ENCODE results near the gene FRAS1. TPM values are rescaled to one million over a fixed set of nuclear protein-coding genes. Genes with fewer than 3 reads are reported as not detected.

Gene FRAS1
- total RNA-seq, 2 experiments from 2014 or later, result 0.04 to 0.24 TPM

GRCh38 chr4:78337244-78338020 is 280.3 kb downstream of the FRAS1 start:
- Mint-ChIP-seq H3K4me1 (no peaks in the 10 kb centered on the region), H3K9me3 (no peaks in the 10 kb centered on the region), H3K36me3 (no peaks in the 10 kb centered on the region)

GRCh38 chr4:78342125-78342524 is 285.0 kb downstream of the FRAS1 start:
- no peak overlapping the region for H3K4me3 Mint-ChIP-seq
- no peaks in the 10 kb centered on the region for H3K4me1 Mint-ChIP-seq
- H3K27ac Mint-ChIP-seq, result no peak overlapping the region
- H3K27me3 Mint-ChIP-seq, result peaks cover 20% of the 10 kb centered on the region
- H3K9me3 Mint-ChIP-seq, result no peaks in the 10 kb centered on the region
- DNase-seq, result no peak
- H3K36me3 Mint-ChIP-seq, result no peaks in the 10 kb centered on the region

More at GRCh38 chr4:78337244-78338020, 280.3 kb downstream of the FRAS1 start:
- H3K27me3 Mint-ChIP-seq, result peaks cover 20% of the 10 kb centered on the region
- H3K27ac Mint-ChIP-seq, result no peak overlapping the region
- no peak overlapping the region for H3K4me3 Mint-ChIP-seq
- DNase-seq, result no peak

- H3K4me1 Mint-ChIP-seq, result no peaks in the 10 kb centered on the region
- H3K27me3 Mint-ChIP-seq, result peaks cover 10% of the 10 kb centered on the region
- H3K27ac Mint-ChIP-seq, result no peak overlapping the region
- H3K4me3 Mint-ChIP-seq, result no peak overlapping the region
- no peak for DNase-seq
- no peaks in the 10 kb centered on the region for H3K36me3 Mint-ChIP-seq
- H3K9me3 Mint-ChIP-seq, result no peaks in the 10 kb centered on the region
Measured at GRCh38 chr4:78343682-78344081, 286.6 kb downstream of the FRAS1 start.

DNA sequence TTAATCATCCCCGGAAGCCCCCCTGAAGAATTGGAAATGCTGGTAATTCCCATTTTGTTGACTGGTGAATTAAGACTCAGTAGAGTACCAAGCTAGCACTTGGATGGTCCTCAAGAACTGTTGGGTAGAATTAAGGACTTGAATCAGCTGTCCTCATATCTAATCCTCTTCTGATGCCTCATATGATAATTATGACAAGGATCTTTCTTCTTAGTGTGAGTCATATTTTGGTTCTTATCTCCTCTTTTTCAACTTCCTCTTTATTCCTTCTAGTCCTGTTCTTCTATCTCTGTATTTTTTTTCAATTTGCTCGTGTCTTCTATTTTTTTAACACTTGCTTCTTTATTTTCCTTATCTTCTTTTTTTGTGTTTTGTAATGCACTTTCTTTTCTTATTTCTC is 288.1 kb downstream of the FRAS1 start:
- H3K27ac Mint-ChIP-seq, result no peak overlapping the region
- no peaks in the 10 kb centered on the region for H3K9me3 Mint-ChIP-seq
- DNase-seq, result no peak
- H3K36me3 Mint-ChIP-seq, result no peaks in the 10 kb centered on the region
- H3K27me3 Mint-ChIP-seq, result peaks cover 7% of the 10 kb centered on the region
- no peak overlapping the region for H3K4me3 Mint-ChIP-seq
- no peaks in the 10 kb centered on the region for H3K4me1 Mint-ChIP-seq

- no peaks in the 10 kb centered on the region for H3K4me1 Mint-ChIP-seq
Measured at GRCh38 chr4:78346222-78346621, 289.1 kb downstream of the FRAS1 start.

DNA sequence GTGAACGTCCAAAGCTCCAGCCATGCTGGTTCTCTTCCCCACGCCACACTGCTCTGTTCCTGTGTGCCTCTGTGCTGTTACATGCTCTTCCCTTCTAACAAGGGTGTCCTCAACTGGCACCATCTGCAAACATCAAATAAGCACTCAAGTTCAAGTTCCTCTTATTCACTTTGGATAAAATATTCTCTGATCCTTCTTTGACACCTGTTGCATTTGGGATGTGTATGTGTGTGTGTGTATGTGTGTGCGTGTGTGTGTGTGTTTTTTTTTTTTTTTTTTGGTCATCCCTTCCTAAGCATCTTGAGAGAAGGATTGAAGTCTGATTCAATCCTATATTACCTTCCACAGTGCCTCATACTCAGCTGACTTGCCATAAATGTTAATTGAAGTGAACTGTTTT is 290.4 kb downstream of the FRAS1 start:
- no peaks in the 10 kb centered on the region for H3K9me3 Mint-ChIP-seq
- H3K4me1 Mint-ChIP-seq, result no peaks in the 10 kb centered on the region
- no peak for DNase-seq
- no peak overlapping the region for H3K4me3 Mint-ChIP-seq
- H3K27me3 Mint-ChIP-seq, result no peaks in the 10 kb centered on the region
- H3K36me3 Mint-ChIP-seq, result no peaks in the 10 kb centered on the region
- H3K27ac Mint-ChIP-seq, result no peak overlapping the region

More at GRCh38 chr4:78346222-78346621, 289.1 kb downstream of the FRAS1 start:
- Mint-ChIP-seq H3K36me3 (no peaks in the 10 kb centered on the region), H3K27ac (no peak overlapping the region), H3K4me3 (no peak overlapping the region), H3K27me3 (peaks cover 4% of the 10 kb centered on the region), H3K9me3 (no peaks in the 10 kb centered on the region)
- DNase-seq, result no peak

DNA sequence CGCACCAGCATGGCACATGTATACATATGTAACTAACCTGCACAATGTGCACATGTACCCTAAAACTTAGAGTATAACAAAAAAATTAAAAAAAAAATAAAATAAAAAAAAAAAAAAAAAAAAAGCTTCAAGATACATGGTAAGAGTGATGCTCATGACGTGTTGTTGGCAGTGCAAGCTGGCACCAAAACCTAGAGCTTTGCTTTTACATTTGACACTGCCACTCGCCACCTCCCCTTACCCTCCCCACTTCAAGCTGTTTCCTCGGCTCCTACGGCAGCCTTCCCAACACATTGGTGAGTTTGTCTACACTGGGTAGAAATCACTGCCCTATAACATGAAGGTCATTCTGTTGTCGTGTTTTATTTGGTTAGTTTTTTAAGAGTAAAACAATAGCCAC is 296.8 kb downstream of the FRAS1 start:
- DNase-seq, result no peak
- Mint-ChIP-seq H3K36me3 (no peaks in the 10 kb centered on the region), H3K27me3 (peaks cover 10% of the 10 kb centered on the region), H3K27ac (no peak overlapping the region), H3K4me3 (no peak overlapping the region), H3K9me3 (no peaks in the 10 kb centered on the region), H3K4me1 (no peaks in the 10 kb centered on the region)

DNA sequence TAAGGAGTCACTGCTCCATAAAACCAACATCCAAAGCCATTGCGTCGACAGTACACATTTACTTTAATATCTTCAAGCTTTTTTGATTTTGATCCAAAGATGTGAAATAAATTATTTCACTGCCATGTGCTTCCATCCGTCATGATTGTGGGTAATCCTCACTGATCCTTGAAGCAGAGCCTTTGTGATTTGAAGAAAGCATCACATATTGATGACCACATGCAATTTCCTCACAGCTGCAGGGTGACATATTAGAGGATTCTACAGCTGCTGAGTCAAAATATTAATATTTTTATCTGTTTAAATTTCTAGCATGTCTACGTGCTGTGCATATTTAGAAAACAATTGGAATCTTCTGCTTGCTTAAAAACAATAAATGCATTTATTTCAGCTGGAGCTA is 297.7 kb downstream of the FRAS1 start:
- no peaks in the 10 kb centered on the region for H3K4me1 Mint-ChIP-seq
- no peaks in the 10 kb centered on the region for H3K36me3 Mint-ChIP-seq
- H3K27me3 Mint-ChIP-seq, result peaks cover 17% of the 10 kb centered on the region
- H3K27ac Mint-ChIP-seq, result no peak overlapping the region
- no peak overlapping the region for H3K4me3 Mint-ChIP-seq
- H3K9me3 Mint-ChIP-seq, result no peaks in the 10 kb centered on the region
- DNase-seq, result no peak

DNA sequence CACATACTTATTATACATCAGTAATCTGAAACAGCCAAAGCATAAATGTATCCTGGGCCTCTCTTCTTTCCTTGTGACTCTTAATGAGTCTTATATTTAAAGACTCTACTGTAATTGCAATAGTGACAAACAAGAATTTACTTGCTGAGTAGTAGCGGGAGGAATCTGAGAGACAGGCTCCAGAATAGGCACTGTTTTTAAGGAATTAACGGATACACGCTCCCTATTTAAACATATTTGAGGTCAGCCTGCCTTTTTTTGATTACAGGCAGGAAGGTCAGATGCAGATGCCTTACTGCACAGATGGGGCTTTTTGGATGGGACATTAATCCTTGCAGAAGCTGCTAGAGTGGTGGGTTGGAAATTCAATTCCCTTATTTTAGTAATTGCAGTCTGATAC is 298.2 kb downstream of the FRAS1 start:
- Mint-ChIP-seq H3K4me1 (no peaks in the 10 kb centered on the region), H3K9me3 (no peaks in the 10 kb centered on the region), H3K4me3 (no peak overlapping the region), H3K36me3 (no peaks in the 10 kb centered on the region), H3K27me3 (peaks cover 23% of the 10 kb centered on the region), H3K27ac (no peak overlapping the region)
- DNase-seq, result no peak

GRCh38 chr4:78356251-78356786 is 299.2 kb downstream of the FRAS1 start:
- Mint-ChIP-seq H3K9me3 (no peaks in the 10 kb centered on the region), H3K4me3 (no peak overlapping the region), H3K27me3 (peaks cover 26% of the 10 kb centered on the region), H3K36me3 (no peaks in the 10 kb centered on the region), H3K4me1 (no peaks in the 10 kb centered on the region), H3K27ac (no peak overlapping the region)
- no peak for DNase-seq

GRCh38 chr4:78357122-78357521 is 300.0 kb downstream of the FRAS1 start:
- no peak overlapping the region for H3K4me3 Mint-ChIP-seq
- no peaks in the 10 kb centered on the region for H3K9me3 Mint-ChIP-seq
- H3K4me1 Mint-ChIP-seq, result no peaks in the 10 kb centered on the region
- peaks cover 26% of the 10 kb centered on the region for H3K27me3 Mint-ChIP-seq
- H3K27ac Mint-ChIP-seq, result no peak overlapping the region
- H3K36me3 Mint-ChIP-seq, result no peaks in the 10 kb centered on the region
- DNase-seq, result no peak

- H3K27me3 Mint-ChIP-seq, result peaks cover 36% of the 10 kb centered on the region
- H3K4me1 Mint-ChIP-seq, result no peaks in the 10 kb centered on the region
- H3K9me3 Mint-ChIP-seq, result no peaks in the 10 kb centered on the region
- DNase-seq, result no peak
- no peak overlapping the region for H3K27ac Mint-ChIP-seq
- no peak overlapping the region for H3K4me3 Mint-ChIP-seq
- H3K36me3 Mint-ChIP-seq, result no peaks in the 10 kb centered on the region
Measured at GRCh38 chr4:78360466-78360865, 303.3 kb downstream of the FRAS1 start.

DNA sequence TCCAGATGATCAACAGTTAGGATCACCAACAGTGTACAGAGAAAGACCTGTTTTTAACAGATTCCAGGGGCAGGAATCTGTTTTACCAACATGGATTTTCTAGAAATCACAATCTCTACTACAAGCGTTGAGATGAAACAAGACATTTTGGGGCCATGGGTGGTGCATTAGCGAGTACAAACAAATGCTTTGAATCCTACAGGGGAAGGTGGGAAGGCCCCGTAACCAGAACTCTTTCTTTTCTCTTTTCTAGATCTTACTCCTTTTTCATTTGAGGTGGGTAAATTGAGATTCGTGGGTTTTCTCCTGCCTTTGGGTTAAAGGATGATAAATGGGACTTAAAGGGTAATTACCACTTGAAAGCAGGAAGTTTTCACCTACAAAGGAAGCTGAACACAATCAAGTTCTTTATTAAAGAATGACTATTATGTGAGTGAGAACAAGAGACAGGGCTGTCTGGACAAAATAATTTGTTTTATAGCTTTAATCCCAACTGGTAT is 304.5 kb downstream of the FRAS1 start:
- no peak overlapping the region for H3K27ac Mint-ChIP-seq
- no peaks in the 10 kb centered on the region for H3K9me3 Mint-ChIP-seq
- H3K27me3 Mint-ChIP-seq, result peaks cover 32% of the 10 kb centered on the region
- no peak for DNase-seq
- H3K36me3 Mint-ChIP-seq, result no peaks in the 10 kb centered on the region
- no peaks in the 10 kb centered on the region for H3K4me1 Mint-ChIP-seq
- H3K4me3 Mint-ChIP-seq, result no peak overlapping the region

DNA sequence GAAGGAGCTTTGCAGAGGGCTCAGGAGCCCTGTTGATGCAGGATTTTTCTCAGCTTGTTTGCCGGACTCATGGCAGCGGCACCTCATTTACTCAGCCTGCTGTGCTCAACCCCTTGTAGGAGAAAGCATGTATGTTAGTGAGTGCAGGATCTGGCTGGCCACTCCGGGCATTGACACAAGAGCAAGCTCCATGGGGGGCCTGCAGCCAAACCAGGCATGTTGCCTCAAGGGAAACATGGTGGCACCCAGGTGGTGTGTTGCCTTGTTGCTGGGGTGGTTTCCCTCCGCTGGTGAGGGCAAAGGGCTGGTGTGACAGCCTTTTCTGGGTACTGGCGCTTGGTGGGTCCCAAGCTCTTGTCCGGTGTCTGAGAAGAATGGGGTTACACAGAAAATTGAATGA is 305.2 kb downstream of the FRAS1 start:
- no peaks in the 10 kb centered on the region for H3K4me1 Mint-ChIP-seq
- no peaks in the 10 kb centered on the region for H3K9me3 Mint-ChIP-seq

GRCh38 chr4:78363031-78363570 is 306.0 kb downstream of the FRAS1 start:
- Mint-ChIP-seq H3K9me3 (no peaks in the 10 kb centered on the region), H3K27me3 (peaks cover 32% of the 10 kb centered on the region), H3K36me3 (no peaks in the 10 kb centered on the region), H3K27ac (no peak overlapping the region), H3K4me3 (no peak overlapping the region), H3K4me1 (no peaks in the 10 kb centered on the region)
- DNase-seq, result no peak

More for the DNA sequence above, 305.2 kb downstream of the FRAS1 start:
- Mint-ChIP-seq H3K4me3 (no peak overlapping the region), H3K27ac (no peak overlapping the region), H3K27me3 (peaks cover 32% of the 10 kb centered on the region), H3K36me3 (no peaks in the 10 kb centered on the region)
- DNase-seq, result no peak

DNA sequence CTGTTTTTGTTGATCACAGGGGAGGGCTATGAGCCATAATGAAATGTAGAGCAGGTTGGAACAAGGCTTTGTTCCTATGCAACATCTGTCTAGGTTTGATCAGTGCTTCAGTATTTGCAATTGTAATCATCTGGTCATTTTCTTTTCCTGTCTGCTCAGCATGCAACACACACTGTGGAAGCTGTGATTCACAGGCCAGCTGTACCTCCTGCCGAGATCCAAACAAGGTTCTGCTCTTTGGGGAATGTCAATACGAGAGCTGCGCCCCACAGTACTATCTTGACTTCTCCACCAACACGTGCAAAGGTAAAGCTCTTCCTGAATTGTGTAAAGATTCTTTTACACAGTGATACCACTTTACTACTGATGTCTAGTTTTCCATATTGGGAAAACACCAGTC is 312.6 kb downstream of the FRAS1 start:
- DNase-seq, result no peak
- Mint-ChIP-seq H3K4me3 (no peak overlapping the region), H3K36me3 (no peaks in the 10 kb centered on the region), H3K9me3 (no peaks in the 10 kb centered on the region), H3K27me3 (peaks cover 3% of the 10 kb centered on the region), H3K27ac (no peak overlapping the region), H3K4me1 (no peaks in the 10 kb centered on the region)
